GM08714 (cell line): Measurements from ENCODE around the gene NPHP4.

Experiments
- H3K4me3 ChIP-seq: fragments of 200-500 bp; sonication (Bioruptor generic); 2 replicates; pipeline ENCODE4 v1.5.1; 2014; ENCODE audit warnings: mild to moderate bottlenecking, low read length, inconsistent platforms
- ZNF274 ChIP-seq: IDR thresholded peaks from 2 replicates; pipeline ENCODE4 v1.6.1; 2012; ENCODE audit warnings: mild to moderate bottlenecking, low read depth, low read length

The NPHP4 gene

GRCh38 chr1:5968161-5968736, 24.0 kb downstream of the NPHP4 start:
- no peak for TF ChIP-seq ZNF274

DNA sequence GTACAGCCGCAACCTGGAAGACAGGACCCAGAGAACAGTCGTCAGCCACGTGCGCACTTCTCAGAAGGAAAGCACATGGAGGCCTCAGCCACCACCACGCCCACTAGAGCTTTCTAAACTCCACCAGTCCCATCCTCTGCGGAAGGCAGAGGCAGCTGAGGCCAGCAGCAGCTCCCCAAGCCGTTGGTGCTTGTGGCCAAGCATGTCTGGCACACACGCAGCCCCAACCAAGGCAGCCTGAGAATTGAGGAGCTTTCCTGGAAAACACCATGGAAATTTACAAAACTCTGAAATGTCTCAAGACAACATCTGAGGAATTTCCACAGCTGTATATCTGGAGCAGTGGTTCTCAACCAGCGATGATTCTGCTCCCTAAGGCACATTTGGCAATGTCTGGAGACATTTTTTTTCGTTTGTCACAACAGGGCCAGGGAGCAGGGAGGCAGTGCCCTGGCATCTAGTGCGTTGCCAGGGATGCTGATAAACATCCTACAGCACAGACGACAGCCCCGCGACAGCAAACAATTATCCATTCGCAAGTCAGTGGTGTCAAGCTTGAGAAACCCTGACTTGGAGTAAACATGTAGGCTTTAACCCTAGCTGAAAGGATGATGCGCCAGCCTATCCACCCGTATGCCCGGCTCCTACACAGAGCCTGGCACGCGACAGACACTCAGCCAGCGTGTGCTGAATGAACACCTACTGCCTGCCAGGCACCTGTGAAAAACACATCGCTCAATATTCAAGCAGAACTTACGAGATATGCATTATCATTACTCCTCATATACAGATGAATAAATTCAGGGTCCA, 24.7 kb downstream of the NPHP4 start:
- TF ChIP-seq ZNF274, result no peak
- H3K4me3 ChIP-seq, result no peak overlapping the region

More at GRCh38 chr1:5968161-5968736, 24.0 kb downstream of the NPHP4 start:
- H3K4me3 ChIP-seq, result no peak overlapping the region

GRCh38 chr1:5966543-5967205, 25.6 kb downstream of the NPHP4 start:
- TF ChIP-seq ZNF274, result no peak
- no peak overlapping the region for H3K4me3 ChIP-seq

- no peak overlapping the region for H3K4me3 ChIP-seq
- no peak for TF ChIP-seq ZNF274
Measured at GRCh38 chr1:5965586-5966131, 26.6 kb downstream of the NPHP4 start.

DNA sequence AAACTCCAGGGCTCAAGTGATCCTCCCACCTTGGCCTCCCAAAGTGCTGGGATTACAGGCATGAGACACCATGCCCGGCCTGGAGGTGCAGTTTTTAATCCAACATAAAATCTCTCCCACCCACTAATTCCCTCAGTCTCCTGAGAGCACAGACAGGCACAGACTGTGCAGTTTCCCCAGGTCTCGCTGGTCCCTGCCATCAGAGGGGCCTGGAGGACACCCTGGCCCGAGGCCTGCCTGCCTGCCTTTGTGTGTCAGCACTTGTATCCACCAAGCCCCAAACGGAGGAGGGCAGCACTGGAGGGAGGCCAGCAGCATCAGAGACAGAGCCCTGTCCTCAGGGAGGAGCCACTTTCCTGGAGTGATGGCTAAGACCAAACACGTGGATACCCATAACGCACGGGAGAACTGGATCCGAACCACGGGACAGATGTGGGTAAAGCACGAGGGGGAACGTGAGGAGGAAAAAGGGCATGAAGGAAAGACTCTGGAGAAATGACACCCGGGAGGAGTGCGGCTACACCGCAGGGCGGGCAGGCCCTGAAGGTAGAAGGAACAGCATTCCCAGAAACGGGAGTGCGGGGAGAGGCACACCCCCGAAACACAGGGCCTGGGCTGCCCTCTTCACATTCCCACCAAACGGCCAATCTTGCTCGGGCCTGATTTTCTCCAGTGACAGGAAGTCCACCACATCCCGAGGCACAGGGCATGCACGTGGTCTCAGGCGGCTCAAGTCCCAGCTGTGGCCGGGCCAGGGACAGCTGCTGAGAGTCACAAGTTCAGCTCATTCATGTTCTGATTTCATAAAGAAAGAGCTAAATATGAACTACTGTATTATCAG, 29.7 kb downstream of the NPHP4 start:
- no peak overlapping the region for H3K4me3 ChIP-seq
- TF ChIP-seq ZNF274, result no peak

GRCh38 chr1:5961601-5962000, 30.6 kb downstream of the NPHP4 start:
- no peak for TF ChIP-seq ZNF274
- no peak overlapping the region for H3K4me3 ChIP-seq

GRCh38 chr1:5960336-5960735, 31.9 kb downstream of the NPHP4 start:
- TF ChIP-seq ZNF274, result no peak
- H3K4me3 ChIP-seq, result no peak overlapping the region

- TF ChIP-seq ZNF274, result no peak
- H3K4me3 ChIP-seq, result no peak overlapping the region
Measured at GRCh38 chr1:5959667-5960230, 32.5 kb downstream of the NPHP4 start.

DNA sequence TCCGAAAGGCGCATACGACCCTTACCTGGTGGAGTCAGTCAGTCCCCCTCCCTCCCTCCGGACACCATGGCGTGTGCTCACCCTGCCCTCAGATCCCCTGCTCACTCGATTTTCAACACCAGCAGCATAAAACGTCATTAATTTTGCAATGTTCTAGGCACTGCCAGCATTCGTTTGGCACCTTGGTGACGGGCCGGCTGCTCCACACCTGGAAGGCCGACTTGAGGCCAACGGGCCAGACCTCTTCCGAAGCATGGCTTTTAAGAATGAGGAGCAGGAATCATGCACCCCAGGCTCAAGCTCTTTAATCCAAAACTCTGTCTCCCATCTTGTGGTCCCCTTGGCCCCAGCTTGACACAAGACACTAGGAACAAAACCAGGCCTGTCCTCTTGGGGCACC, 33.1 kb downstream of the NPHP4 start:
- no peak for TF ChIP-seq ZNF274
- H3K4me3 ChIP-seq, result no peak overlapping the region

- no peak for TF ChIP-seq ZNF274
- no peak overlapping the region for H3K4me3 ChIP-seq
Measured at GRCh38 chr1:5956022-5956830, 36.0 kb downstream of the NPHP4 start.

DNA sequence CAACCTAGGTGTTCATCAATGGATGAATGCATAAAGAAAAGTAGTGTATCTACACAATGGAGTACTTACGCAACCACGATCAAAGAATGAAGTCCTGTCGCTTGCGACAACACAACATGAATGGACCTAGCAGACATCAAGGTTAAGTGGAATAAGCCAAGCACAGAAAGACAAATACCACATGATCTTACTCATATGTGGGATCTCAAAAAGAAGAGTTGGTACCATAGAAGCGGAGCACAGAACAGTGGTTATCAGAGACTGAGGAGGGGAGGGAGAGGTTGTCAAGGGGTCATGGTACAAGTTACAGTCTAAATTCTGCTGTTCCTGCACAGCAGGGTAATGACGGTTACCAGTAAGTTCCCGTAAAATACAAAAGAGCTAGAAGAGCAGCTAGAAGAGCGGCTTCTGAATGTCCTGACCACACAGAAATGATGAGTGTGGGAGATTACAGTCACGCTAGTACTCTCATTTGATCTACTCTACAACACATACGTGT, 36.7 kb downstream of the NPHP4 start:
- TF ChIP-seq ZNF274, result no peak
- no peak overlapping the region for H3K4me3 ChIP-seq

DNA sequence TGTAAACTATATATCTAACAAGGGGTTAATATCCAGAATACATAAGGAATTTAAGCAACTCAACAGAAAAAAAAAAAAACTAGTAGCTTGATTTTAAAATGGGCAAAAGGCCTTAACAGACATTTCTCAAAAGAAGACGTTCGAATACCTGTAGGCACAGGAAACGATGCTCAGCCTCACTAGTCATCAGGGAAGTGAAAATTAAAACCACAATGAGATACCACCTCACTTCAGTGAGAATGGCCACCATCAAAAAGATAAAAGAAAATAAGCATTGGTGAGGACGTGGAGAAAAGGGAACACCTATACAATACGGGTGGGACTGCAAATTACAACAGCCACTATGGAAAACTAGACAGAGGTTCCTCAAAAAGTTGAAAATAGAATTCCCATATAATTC, 37.3 kb downstream of the NPHP4 start:
- no peak overlapping the region for H3K4me3 ChIP-seq

GRCh38 chr1:5953386-5953785, 38.8 kb downstream of the NPHP4 start:
- H3K4me3 ChIP-seq, result no peak overlapping the region
- TF ChIP-seq ZNF274, result no peak

More for the DNA sequence above, 37.3 kb downstream of the NPHP4 start:
- TF ChIP-seq ZNF274, result no peak
